ENCODE measurements around the gene GRID2. TPM values are rescaled to one million over a fixed set of nuclear protein-coding genes. Genes with fewer than 3 reads are reported as not detected.
"Not testable (repeated sequence)": the region's sequence is repeated elsewhere in the genome, so short reads cannot be mapped to it uniquely, and the experiment has no call there.

Gene GRID2
- total and polyA plus RNA-seq, 8 donors = 0.39 TPM; not detected in 7

- intact Hi-C loops (cut with DNase I) = no loop called here
- Histone ChIP-seq H3K4me3 (no peak overlapping the region), H3K36me3 (no peaks in the 10 kb centered on the region), H3K27ac (no peak overlapping the region), H3K27me3 (no peaks in the 10 kb centered on the region), H3K4me1 (no peaks in the 10 kb centered on the region), H3K9me3 (no peaks in the 10 kb centered on the region)
- TF ChIP-seq CTCF (IDR thresholded peaks at IDR 0.05) = no peak
- WGBS, 2 donors = 73 to 75% methylated on average over 5 of the region's 5 CpGs
- ATAC-seq = no peak
- no peak for FAIRE-seq
- no peak for DNase-seq
Measured at GRCh38 chr4:93299118-93299517, 995.4 kb downstream of the GRID2 start.

GRCh38 chr4:93300780-93301555 lies 997.2 kb downstream of the GRID2 start:
- ATAC-seq; intact Hi-C loops (cut with DNase I); H3K36me3 ChIP-seq; H3K4me1 ChIP-seq; H3K9me3 ChIP-seq; DNase-seq; FAIRE-seq; H3K4me3 ChIP-seq; H3K27ac ChIP-seq; H3K27me3 ChIP-seq: not testable (repeated sequence)
- 55 to 57% methylated on average over 6 of the region's 6 CpGs for WGBS, 2 donors

GRCh38 chr4:93302310-93302709 lies 998.5 kb downstream of the GRID2 start:
- no peaks in the 10 kb centered on the region for H3K27me3 ChIP-seq
- no peak overlapping the region for H3K4me3 ChIP-seq
- TF ChIP-seq CTCF (IDR thresholded peaks at IDR 0.05) = no peak
- no peak for FAIRE-seq
- intact Hi-C loops (cut with DNase I) = no loop called here
- H3K4me1 ChIP-seq = no peaks in the 10 kb centered on the region
- H3K36me3 ChIP-seq = no peaks in the 10 kb centered on the region
- DNase-seq = no peak
- ATAC-seq = no peak
- H3K27ac ChIP-seq = no peak overlapping the region
- no peaks in the 10 kb centered on the region for H3K9me3 ChIP-seq
- WGBS, 2 donors = 88 to 91% methylated on average over 4 of the region's 4 CpGs

- WGBS, 2 donors = 60 to 68% methylated on average over 2 of the region's 2 CpGs
- no peak for TF ChIP-seq CTCF (IDR thresholded peaks at IDR 0.05)
- Histone ChIP-seq H3K27me3 (no peaks in the 10 kb centered on the region), H3K4me3 (no peak overlapping the region), H3K36me3 (no peaks in the 10 kb centered on the region), H3K9me3 (no peaks in the 10 kb centered on the region), H3K27ac (no peak overlapping the region), H3K4me1 (no peaks in the 10 kb centered on the region)
- DNase-seq (no peak), FAIRE-seq (no peak), ATAC-seq (no peak)
- intact Hi-C loops (cut with DNase I) = no loop called here
Measured at GRCh38 chr4:93303440-93303839, 999.7 kb downstream of the GRID2 start.

GRCh38 chr4:93312299-93312698 lies 1008.5 kb downstream of the GRID2 start:
- no peak for FAIRE-seq
- H3K36me3 ChIP-seq = no peaks in the 10 kb centered on the region

More at GRCh38 chr4:93312299-93312698, 1008.5 kb downstream of the GRID2 start:
- Histone ChIP-seq H3K27ac (no peak overlapping the region), H3K27me3 (no peaks in the 10 kb centered on the region), H3K4me1 (no peaks in the 10 kb centered on the region), H3K9me3 (no peaks in the 10 kb centered on the region), H3K4me3 (no peak overlapping the region)
- ATAC-seq = no peak
- WGBS, 2 donors = 65 to 72% methylated on average over 4 of the region's 4 CpGs
- no peak for DNase-seq
- TF ChIP-seq CTCF (IDR thresholded peaks at IDR 0.05) = no peak
- intact Hi-C loops (cut with DNase I) = no loop called here
